Nasal cavity respiratory epithelium epithelial cell of viscerocranial mucosa (primary cell): ENCODE results near the gene CIAO2B. TPM values are rescaled to one million over a fixed set of nuclear protein-coding genes. Genes with fewer than 3 reads are reported as not detected.

Source experiments
- total RNA-seq: library from RNA; depleted of rRNA; stranded (reverse); fragments of >200 nt; gene quantifications from 2 replicates; pipeline ENCODE4 v1.2.3, GENCODE V29; 2014

Gene CIAO2B
- total RNA-seq = 97.0 and 215 TPM in 2 replicates

DNA sequence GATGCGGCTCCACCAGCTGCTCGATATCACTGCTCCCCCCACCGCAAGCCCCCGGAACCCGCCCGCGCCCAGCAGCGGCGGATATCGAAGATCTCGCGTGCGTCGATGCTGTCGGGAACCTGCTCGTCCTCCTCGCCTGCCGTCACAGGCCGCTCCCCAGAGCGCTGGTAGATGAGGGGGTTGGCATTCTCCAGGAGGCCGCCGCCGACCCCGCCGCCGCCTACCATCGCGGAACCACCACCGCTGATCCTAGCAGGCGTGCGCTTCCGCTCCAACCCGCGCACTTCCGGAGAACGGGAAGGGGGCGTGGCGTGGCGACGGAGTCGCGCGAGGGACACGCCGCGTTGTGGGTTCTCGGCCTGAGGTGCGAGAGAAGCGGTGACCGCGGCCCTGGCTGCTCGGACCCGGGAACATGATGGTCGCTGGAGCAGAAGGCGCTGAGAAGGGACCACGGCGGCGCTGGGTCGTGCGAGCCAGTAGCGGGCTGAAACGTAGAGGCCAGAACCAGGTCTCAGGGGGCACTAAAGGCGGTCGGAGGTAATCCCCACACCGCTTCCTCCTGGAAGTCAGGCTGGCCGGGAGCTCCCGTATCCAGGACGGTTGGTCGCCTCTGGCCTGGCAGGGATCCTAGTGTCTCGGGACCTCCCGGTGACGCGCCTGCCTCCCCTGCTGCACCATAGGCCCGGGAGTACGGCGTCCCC lies at the start of gene CIAO2B:
CIAO2B (minus strand) TSS at position 265 of the 701 bp plus-strand sequence; CDS start at position 227, 38 bp downstream.

DNA sequence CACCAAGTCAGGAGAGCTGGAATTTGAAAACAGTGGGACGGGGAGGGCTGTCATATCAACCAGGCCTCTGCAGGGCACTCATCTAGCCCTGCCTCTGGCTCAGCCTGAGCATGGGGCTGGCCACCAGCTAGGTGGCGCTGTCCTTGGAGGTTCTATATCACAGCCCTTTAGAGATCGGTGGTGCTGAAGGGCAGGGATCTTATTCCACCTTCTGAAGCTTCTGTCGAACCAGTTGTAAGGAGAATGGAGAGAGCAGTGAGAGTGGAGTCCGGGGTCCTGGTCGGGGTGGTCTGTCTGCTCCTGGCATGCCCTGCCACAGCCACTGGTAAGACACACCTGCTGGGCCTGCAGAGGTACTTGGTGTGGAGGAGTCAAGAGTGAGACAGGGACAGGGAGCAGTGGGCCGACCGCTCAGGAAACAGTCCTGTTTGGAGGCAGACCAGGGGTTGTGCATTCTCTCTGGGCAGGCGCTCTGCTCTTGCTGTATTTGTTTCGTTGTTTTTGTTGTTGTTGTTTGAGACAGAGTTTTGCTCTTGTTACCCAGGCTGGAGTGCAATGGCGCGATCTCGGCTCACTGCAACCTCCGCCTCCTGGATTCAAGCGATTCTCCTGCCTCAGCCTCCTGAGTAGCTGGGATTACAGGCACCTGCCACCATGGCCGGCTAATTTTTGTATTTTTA lies 27.0 kb upstream of the CIAO2B start, which contains the start of gene CES3:
CES3 (plus strand) TSS at position 202 of the 680 bp plus-strand sequence; CDS start at position 244, 42 bp downstream.

DNA sequence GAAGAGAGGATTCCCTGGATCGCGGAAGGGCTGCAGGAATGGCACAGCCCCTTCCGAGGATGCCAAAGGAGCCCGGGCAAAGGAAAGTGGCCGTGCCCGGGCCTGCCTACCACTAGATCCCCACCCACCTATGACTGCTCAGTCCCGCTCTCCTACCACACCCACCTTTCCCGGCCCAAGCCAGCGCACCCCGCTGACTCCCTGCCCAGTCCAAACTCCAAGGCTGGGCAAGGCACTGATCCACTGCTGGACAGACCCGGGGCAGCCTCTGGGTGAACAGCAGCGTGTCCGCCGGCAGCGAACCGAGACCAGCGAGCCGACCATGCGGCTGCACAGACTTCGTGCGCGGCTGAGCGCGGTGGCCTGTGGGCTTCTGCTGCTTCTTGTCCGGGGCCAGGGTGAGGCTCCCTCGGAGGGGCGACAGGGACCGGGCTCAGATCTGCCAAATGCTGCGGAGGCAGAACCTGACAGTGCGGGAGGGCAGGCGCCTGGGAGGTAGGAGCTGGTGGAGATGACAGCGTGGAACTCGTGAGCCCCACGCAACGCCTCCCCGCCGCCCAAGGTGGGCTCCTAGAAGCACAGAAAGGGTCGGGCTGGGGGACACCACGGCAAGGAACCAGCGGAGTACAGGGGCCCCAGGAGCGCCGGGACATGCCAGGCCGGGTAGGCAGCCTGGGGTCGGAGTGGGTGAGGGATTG lies 1.3 kb upstream of the CIAO2B start, which contains the start of gene CES2:
CES2 (plus strand) TSS at position 203 of the 698 bp plus-strand sequence; CDS start at position 323, 120 bp downstream.

DNA sequence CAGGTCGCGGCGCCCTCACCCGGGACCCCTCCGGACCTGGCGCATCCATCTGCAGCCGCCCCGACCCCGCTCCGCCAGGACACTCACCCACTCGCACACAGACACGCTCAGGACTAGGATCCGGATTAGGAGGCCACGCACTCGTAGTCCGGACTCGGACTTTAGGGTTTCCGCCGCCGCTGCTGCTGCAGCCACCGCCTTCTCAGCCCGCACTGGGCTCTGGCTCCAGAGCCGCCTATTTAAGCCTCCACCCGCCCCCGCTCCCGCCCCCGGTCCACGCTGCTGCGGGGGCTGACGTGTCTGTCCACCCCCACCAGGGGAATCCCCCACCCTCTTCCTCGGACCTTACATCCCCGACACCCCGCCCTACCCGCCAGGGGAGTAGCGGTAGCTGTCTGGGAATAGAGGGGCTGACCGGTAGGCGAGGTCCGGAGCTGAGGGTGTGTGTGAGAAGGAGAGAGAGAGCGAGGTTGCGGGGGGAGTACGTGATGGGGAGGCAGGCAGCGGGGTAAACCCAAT lies 8.8 kb downstream of the CIAO2B start, which contains the start of gene RRAD:
RRAD (minus strand) TSS at position 214 of the 519 bp plus-strand sequence. CDS start 356 bp downstream, outside the sequence.

DNA sequence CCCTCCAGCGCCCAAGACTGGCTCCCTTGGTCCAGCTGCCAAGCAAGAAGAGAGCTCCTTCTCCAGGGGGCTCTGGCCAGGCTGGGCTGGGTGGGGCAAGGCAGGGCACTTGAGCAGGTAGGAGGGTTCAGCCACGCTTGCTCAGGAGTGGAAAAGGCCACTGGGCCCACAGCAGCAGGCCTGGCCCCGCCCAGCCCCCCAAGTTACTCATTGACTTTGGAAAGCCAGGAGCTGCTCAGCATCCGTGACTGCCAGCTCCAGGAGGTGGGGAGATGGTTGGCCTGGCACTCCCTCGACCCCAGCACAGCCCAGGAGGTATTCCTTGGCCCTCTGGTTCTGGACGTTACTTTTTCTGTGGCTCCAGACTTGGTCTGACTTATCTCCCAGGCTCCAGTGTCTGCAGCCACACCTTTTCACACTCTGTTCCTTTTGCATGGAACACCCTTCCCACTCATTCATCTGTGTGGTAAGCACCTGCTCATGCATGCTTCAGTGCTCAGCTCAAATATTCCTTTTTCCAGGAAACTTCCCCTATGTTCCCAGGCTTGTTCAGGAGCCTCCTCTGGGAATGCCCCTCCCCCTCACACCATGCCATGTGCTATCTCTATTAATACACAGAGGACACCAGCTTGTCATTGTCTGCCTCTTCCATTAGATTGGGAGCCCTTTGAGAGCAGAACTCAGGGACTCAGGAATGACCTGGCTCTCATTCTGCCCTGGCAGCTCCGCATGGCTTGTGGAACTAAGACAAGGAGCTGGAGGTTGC lies 15.2 kb downstream of the CIAO2B start, which contains the start of gene CDH16:
CDH16 (minus strand) TSS at position 83 of the 766 bp plus-strand sequence. CDS start 820 bp downstream, outside the sequence.

Other genes starting within 250 kb of the CIAO2B start
- gene CMTM4, start 237.7 kb downstream of the CIAO2B start, total RNA-seq = 86.5 and 91.1 TPM in 2 replicates
- 94.0 and 102 TPM in 2 replicates for gene DYNC1LI2, start 182.8 kb downstream of the CIAO2B start, total RNA-seq
- gene TERB1, start 132.8 kb downstream of the CIAO2B start, total RNA-seq = under 0.01 and 0.14 TPM in 2 replicates
- gene NAE1, start 103.4 kb downstream of the CIAO2B start, total RNA-seq = 64.6 and 77.6 TPM in 2 replicates
- gene CA7, start 90.0 kb downstream of the CIAO2B start, total RNA-seq = not detected in 2 replicates
- gene PDP2, start 53.9 kb downstream of the CIAO2B start, total RNA-seq = 13.3 and 17.0 TPM in 2 replicates
- 0.07 and 1.0 TPM in 2 replicates for gene CDH16, start 15.5 kb downstream of the CIAO2B start, total RNA-seq
- gene RRAD, start 8.9 kb downstream of the CIAO2B start, total RNA-seq = 3.1 and 35.2 TPM in 2 replicates
- gene CES2, start 1.1 kb upstream of the CIAO2B start, total RNA-seq = 41.4 and 130 TPM in 2 replicates
- gene CES3, start 26.9 kb upstream of the CIAO2B start, total RNA-seq = 1.4 TPM in 2 replicates
- gene CES4A, start 54.2 kb upstream of the CIAO2B start, total RNA-seq = 1.4 and 2.0 TPM in 2 replicates
- 86.8 and 120 TPM in 2 replicates for gene CBFB, start 94.7 kb upstream of the CIAO2B start, total RNA-seq
- gene PHAF1, start 175.5 kb upstream of the CIAO2B start, total RNA-seq = 16.1 and 30.3 TPM in 2 replicates
- 9.6 and 11.5 TPM in 2 replicates for gene B3GNT9, start 216.6 kb upstream of the CIAO2B start, total RNA-seq
- gene TRADD, start 225.5 kb upstream of the CIAO2B start, total RNA-seq = 20.1 and 22.2 TPM in 2 replicates
- gene FBXL8, start 225.6 kb upstream of the CIAO2B start, total RNA-seq = 3.8 and 7.2 TPM in 2 replicates
- gene HSF4, start 230.3 kb upstream of the CIAO2B start, total RNA-seq = 2.4 and 8.4 TPM in 2 replicates
- 16.7 and 22.5 TPM in 2 replicates for gene NOL3, start 236.1 kb upstream of the CIAO2B start, total RNA-seq
- 3.8 and 8.4 TPM in 2 replicates for gene MATCAP1, start 249.6 kb upstream of the CIAO2B start, total RNA-seq